Stimulated activated CD8-positive, alpha-beta memory T cell treated with anti-CD3 and anti-CD28 coated beads, Interleukin-4, amount 100 ng/mL, for 4 hours (primary cell): ENCODE data around the gene ADAMTS6.

Source experiments
- DNase-seq, 2 donors: peaks; one replicate each; pipeline ENCODE4 v3.0.0-alpha.2; 2020; ENCODE audit warnings: low read depth in 2 of 2, low spot score in 1 of 2

ADAMTS6 gene

DNA sequence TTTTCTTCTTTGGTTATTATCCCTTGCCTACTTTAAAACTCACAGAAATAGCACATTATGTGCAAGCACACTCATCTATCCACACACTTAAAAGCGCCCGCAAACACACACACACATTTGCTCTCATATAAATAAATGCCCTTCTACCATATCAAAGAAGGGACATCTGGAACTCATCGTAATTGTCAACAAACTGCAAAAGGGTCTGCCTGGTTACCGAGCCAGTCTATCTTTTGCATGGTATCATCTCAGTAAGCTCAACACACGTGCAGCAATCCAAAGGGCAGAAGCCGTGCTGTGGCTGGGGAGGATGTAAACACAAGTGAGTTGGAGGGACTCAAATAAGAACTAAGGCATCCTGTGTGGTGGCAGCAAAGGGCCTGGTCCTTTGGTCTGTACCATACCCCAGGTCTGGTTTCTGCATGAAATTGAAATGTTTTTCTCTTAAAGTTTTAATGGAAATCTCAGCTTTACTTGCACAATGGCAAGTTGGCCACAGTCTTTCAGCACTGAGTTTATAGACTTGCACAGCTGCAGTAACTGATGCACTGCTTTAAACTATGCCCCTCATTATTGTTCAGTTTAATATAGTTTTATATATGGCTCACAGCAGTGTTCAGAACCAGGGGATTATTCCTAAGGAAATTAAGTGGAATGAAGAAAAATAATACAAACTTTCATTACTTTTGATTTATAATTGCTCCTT lies 331.0 kb downstream of the ADAMTS6 start:
- DNase-seq: no peak

DNA sequence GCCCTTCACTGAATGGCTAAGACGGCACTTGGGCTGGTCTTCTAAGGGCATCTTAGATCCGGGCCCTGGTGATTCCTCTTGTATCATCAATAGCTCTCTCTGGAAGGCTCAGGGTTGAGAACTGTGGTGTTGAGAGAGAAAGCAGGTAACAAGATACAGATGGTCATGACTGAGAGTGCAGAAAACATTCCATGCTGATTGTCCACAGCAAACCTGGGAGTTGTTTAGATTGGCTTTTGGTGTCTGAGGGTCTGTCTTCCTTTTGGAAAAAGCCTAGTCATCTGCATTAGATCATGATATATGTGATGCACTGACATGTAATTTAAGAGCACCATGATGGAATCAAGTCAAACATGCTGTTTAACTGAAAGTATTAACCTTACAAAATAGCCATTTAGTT lies 331.9 kb downstream of the ADAMTS6 start:
- DNase-seq: no peak

DNA sequence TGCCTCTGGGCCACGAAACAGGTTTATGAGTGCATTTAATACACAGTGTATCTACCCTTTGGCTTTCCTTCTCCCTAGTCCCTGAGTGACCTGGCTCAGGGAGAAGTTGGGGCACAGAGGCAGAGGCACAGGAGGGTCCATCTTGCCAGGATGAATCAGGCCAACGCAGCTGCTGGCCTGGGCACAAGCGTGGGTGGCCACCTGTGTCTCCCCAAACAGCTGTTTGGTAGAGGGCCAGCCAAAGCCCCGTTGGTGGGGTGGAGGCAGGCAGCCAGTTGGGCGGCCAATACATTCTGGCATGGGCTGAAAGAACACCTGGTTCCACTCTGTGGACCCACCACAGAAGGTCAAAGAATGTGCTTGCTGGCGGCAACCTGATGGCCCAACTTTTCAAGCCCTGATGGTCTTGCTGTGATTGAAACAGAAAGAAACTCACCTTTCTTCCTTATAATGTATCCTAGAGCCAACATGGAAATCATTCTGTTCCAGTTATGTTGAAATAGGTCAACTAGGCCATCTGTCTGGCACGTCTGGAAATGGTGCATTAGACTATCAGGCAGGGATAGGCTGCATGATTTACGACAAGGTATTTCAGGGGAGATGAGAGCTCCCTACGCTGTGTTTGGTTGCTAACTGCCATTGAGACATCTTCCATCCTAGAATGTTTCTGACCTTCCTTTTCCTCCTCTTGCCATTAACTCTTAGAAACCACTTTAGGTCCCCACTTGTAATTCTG lies 337.4 kb downstream of the ADAMTS6 start:
- no peak for DNase-seq

DNA sequence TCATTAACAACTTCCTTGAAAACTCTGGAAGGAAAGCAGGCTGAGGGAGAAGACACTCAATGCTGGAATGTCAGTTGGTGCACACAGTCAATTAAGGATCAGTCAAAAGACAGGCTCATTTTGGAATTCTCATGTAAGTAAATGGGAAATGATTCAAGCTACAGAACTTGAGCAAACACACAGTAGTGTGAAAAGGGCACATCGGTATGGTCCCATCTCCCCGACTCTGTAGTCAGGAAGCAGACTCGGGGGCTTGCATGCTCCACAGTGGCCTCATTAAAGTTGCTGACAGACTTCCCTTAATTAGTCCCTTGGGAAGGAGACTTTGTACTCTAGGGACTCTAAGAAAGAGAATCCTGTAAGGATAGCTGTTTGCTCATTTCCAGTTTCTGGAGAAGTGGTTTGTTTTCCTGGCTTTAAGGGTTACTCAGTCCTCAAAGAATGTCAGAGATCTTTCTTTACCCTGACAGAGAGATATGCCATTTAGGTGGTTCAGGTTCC lies 339.2 kb downstream of the ADAMTS6 start:
- no peak for DNase-seq

DNA sequence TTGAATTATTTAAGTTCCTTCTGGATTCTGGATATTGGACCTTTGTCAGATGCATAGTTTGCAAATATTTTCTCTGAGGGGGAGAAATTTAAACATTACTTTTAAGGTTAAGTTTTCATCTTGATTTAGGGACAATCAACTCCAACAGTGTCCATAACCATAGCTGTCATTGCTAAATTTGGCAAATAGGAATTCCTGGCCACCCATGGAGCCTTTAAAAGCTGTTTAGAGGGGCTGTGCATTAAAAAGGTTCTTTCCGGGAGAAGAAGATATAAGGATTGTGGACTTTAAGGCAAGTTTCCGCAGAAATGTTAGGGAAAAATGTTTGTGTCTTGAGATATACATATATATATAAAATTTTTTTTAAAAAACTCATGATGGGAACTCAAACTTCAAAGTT lies 339.7 kb downstream of the ADAMTS6 start:
- no peak for DNase-seq

DNA sequence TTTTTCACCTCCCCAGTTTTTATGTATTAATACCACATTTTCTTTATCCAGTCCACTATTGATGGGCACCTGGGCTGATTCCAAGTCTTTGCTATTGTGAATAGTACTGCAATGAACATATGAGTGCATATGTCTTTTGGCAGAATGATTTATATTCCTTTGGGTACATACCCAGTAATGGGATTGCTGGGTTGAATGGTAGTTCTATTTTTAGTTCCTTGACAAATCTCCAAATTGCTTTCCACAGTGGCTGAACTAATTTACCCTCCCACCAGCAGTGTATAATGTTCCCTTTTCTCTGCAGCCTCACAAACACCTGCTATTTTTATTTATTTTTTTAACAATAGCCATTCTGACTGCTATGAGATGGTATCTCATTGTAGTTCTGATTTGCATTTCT lies 340.2 kb downstream of the ADAMTS6 start:
- DNase-seq: no peak

DNA sequence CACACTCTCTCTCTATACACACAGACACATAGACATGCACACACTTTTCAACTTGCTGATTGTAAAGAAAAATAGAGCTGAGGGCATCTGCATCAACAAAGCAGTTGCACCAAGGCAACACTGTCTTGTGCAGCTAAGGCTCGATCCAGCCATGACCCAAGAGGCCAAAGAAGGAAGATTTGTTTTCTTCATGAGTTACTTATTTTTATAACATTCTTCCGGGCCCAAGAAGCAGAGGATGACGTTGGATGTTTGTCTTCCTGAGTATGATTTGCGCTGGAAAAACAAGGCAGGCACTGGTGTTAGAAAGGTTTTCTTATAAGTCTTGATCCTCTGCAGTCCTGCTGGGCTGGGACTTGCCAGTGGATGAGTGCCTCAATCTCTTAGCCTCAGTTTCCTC lies 344.1 kb downstream of the ADAMTS6 start:
- DNase-seq: no peak

DNA sequence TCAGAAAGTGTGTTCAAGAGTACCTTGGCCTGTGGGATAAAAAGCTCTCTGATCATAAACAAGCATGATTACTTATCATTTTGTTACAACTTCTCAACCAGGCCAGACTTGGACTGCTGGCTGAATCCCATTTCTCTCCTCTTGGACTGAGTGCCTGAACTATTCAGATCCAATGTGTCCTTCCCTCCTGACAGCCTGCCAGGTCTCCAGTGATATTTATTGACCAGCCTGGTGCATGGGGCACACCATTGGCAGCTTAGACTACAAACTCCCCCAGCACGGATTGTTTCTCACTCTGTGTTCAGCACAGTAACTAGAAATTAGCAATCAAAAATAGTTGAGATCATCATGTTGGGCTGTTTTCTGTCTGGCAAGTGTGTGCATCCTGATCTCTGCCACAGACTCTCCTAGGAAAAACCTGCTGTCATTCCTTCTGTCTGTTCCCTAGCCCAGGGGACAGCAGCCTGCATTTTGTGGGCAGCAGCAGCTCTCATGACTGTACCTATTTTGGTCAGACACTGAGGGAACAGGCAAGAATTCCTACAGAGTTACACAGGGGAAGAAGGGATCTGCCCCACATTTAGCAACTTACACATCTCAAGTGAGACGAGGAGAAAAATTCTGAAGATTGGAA lies 348.1 kb downstream of the ADAMTS6 start:
- no peak for DNase-seq

DNA sequence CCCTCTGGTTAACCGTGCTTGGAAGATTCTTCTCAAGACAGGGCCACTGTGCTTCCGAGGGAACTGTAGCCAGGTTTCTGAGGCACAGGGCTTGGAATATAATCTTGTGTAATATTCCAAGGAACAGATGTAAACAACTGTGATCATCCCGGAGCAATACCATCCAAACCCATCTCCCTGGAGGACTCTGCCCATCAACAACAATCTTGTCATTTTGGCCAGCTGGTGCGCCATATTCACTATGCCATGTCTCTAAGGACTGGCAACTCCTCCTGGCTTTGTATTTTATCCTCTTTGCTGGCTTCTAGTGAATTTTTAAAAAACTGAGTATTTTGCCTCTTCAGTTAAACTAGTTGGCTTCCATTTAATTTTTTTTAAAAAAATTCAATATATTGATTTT lies 349.3 kb downstream of the ADAMTS6 start:
- DNase-seq: no peak

DNA sequence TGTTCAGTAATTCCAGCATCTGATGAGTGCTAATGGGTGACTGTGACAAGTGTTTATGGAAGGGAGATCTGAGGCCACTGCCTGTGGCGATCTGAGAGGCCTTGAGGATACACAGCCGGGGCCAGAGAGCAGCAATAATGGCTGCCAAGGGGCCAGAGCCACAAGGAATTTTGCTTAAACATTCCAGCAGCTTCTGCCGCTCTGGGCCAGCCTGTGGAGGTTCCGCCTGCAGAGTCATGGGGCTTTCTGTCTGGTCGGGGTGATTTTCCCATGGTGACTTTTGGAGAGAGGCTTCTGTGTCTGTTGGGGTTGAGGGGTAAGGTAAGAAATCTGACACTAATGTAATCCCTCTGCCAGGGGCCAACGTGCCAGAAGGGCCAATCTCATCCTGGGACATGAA lies 353.5 kb downstream of the ADAMTS6 start:
- no peak for DNase-seq

DNA sequence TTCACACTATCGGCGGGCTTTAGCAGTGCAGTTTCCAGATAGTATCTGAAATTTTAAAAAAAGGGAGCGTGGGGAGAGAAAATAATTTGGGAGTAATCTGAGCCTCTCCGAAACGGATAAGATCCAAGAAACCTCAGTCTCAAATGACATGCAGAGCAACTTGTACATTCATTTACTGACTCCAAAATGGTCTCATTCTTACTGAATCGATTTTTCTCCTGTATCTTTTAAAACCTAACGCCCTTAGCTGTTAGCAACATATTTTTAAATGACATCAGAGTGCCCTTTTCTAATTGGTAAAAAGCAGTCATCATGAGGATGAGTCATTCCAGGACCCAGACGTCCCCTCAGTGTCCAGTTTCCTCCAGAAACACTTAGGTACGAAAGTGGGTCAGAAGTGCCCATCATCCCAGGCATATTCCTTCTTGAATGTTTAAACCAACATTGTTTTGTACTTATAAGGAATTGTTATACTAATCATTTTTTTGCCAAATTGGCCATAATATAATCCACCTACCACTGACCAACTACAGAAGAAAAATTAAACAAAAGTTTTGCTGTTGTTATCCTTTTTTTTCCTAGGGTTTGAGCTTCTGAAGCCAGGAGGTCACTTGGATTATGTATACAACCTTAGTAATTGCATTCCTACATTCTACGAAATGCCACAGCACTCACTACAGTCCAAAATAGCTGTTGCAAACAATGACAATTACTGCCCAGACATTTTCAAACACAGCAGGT lies 354.4 kb downstream of the ADAMTS6 start:
- DNase-seq: no peak

DNA sequence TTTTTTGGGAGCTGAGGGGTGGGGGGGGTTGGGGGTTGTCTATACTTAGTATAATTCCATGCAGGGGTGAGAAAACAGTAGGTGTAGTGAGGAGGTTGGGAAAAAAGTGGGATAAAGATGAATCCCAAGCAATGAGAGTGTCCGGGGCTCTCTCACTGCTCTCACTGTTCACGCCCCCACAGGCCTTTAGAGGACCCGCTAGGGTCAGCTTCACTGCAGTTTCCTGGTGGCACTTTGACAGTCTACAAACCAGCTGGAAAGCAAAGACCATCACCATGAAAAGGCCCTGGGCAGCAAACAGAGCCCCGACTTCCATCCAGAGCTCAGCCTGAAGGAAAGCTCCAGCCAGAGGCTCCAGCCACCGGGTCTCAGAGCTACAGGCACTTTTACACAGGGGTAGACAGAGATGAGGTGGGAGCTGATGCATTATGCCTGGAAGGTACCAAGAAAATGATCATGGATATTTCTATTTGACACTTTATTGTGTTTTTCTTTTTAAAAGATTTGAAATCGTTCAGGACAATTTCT lies 355.1 kb downstream of the ADAMTS6 start:
- DNase-seq: no peak

DNA sequence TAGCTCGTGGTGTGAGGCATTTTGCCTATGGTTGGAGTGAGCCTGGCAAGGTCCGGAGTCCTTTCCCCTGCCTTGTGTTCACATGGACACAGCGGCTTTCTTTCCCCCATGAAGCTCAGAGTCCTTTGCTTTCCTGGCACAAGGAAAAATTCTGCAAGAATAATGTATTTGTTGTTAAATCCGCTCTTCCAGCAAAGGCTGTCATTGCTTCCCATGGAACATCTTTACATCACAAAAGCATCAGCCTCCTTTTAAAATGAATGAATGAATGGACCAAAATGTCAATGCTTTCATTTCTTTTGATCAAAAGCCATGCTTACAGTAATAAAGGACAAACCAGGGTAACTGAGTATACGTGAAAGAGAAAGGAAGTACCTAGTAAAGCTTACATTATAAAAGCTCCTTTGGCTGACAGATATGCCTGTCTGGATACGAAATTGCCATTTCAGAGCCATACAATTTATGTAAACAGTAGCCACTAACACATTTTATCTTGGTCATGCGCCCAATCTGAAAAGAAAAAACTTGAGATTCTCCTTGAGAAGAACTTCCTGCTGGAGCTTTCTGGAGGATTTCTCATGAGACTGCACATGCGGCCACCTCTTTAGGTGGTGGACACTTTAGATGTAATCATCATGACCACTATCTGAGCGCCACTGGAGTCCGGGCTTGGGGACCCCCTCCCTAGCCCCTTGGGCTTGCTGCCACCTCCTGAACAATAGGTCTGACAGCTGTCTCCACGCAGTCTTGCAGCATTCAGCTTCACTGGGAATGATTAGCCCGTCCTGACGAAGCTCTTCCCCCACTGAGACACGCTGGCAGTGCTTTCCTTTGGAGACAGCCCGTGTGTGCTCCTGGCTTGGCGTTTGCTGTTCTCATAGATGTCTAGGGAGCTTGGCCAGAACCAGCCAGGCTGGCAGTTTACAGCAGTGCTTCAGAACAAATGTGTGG lies 355.9 kb downstream of the ADAMTS6 start:
- DNase-seq: no peak

DNA sequence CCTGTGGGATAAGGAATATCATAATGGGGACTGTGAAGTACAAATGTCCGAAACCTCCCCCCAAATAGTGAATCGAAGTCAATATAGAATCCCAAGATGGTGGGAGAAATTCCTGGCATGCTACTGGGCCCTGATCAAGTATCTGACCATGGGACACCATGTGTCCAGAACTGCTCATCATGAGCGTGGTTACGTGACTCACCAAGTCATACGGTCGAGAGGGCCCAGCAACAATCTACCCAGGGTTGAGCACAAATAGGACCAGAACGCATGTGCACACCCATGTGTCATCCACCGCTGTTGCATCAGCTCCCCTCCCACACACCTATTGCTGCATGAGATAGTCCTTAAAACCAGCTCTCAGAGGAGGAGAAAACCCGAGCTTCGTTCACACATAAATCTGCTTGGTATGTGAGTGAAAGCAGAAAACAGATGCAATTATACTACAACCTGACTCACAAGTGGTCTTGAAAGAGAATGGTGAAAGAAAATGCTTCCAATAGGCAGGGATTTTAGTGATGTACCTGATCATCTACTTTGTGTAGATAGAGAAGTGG lies 359.8 kb downstream of the ADAMTS6 start:
- no peak for DNase-seq

DNA sequence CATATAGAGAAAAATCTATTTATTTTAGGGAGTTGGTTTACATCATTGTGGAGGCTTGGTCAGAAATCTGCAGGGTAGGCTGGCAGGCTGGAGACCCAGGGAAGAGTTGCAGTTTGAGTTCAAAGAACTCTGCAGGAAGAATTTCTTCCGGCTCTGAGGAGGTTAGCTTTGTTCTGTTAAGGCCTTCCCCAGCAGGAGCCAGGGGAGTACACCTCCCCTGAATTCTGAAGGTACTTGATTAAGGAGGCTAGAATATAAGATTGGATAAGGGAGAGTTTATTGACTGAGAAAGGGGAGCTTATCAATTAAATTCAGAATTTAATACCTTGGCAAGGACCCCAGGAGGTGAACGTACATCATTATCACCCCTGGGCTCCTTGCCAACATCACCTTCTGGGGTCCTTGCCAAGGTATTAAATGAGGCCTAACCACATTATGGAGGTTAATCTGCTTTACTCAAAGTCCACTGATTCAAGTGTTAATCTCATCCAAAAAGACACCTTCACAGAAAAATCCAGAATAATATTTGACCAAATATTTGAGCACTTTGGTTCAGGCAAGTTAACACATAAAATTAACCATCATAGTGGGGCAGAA lies 361.3 kb downstream of the ADAMTS6 start:
- no peak for DNase-seq

DNA sequence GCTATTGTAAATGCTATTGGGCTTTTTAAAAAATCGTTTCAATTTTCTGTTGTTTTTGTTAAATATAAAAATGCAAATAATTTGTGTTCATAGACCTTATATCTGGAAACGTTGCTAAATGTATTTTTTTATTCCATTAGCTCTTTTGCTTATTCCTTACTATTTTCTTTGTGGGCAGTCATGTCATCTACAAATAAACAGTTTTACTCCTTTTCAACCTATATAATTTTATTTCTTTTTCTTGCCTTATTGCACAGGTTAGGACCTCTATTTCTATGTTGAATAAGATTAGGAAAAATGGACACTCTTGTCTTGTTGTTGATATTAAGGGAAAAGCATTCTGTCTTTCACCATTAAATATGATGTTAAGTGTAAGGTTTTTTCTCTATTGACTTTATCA lies 364.2 kb downstream of the ADAMTS6 start:
- DNase-seq: no peak

DNA sequence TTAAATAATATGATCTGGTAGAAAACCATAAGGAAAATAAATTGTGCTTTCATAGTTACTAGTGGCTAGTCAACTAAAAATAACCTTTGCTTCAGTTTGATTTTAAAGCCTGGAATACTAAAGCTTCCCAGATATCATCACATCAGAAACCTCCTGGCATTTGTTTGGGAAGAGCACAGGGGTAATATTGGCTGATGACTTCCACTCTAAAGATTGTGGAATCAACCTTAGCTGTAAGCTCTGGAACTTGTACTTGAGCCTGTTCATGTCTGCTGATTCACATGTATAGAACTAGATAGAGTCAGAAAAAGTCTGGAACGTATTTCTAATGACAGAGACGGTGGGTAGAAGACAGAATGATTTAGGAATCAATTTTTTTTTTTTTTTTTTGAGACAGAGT lies 367.9 kb downstream of the ADAMTS6 start:
- DNase-seq: no peak

DNA sequence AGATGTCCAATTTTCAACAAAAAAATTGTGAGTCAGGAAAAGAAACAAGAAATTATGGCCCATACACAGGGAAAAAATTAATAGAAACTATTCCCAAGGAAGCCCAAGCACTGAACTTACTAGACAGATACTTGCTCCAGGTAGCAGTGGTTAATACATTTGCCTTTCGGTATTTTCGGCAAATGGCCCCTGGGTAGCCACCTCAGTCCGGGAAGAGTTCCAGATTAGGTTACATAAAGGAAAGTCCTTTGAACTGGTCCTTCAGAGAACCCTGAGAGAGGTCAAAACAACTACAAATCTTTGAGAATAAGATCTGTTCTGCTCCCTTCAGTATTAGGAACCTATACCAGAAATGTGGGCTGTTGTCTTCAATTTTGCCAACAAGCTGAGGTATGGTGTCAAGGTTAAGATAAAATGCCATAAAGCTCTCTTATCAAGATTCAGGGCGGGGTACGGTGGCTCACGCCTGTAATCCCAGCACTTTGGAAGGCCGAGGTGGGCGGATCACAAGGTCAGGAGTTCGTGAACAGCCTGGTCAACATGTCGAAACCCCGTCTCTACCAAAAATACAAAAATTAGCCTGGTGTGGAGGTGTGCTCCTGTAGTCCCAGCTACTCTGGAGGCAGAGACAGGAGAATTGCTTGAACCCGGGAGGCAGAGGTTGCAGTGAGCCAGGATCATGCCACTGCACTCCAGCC lies 369.6 kb downstream of the ADAMTS6 start:
- no peak for DNase-seq
